GM10248 (cell line): ENCODE results near the gene MAK.

ENCODE experiments used
- CTCF ChIA-PET: fragments of 300-600 bp; sonication (Branson Sonifier 250); formaldehyde crosslinking; extraction: SDS; loops from one replicate; lab custom pipeline; 2021; ENCODE audit warnings: antibody characterized with exemption; lab: Yijun Ruan, JAX
- POLR2A ChIA-PET: fragments of 350-650 bp; sonication (Branson Sonifier 250); formaldehyde crosslinking; extraction: SDS; loops from one replicate; lab custom pipeline; 2020; ENCODE audit warnings: antibody characterized with exemption; lab: Yijun Ruan, JAX
- DNase-seq: peaks from one replicate; pipeline ENCODE4 v3.0.0; 2012; ENCODE audit errors: extremely low spot score
- TF ChIP-seq, protein P1 (sequence below): IDR thresholded peaks from 2 replicates; pipeline ENCODE4 v1.5.1; 2012; ENCODE audit warnings: mild to moderate bottlenecking, low read depth; ENCODE audit errors: extremely low read depth, missing control alignments, control extremely low read depth

The MAK gene

DNA sequence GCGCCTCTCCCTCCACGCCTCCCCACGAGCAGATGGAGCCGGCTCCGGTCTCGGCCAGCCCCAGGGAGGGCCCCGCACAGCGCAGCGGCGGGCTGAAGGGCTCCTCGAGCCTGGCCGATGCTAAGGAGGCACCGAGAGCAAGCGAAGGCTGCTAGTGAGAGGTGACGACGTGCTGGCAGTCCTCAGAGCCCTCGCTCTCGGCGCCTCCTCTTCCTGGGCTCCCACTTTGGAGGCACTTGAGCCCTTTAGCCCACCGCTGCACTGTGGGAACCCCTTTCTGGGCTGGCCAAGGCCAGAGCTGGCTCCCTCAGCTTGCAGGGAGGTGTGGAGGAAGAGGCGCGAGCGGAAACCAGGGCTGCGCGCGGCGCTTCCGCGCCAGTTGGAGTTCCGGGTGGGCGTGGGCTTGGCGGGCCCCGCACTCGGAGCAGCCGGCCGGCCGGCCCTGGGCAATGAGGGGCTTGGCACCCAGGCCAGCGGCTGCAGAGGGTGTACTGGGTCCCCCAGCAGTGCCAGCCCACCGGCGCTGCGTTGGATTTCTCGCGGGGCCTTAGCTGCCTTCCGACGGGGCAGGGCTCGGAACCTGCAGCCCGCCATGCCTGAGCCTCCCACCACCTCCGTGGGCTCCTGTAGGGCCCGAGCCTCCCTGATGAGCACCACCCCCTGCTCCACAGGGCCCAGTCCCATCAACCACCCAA, 117.9 kb downstream of the MAK start:
- TF ChIP-seq, protein P1, sequence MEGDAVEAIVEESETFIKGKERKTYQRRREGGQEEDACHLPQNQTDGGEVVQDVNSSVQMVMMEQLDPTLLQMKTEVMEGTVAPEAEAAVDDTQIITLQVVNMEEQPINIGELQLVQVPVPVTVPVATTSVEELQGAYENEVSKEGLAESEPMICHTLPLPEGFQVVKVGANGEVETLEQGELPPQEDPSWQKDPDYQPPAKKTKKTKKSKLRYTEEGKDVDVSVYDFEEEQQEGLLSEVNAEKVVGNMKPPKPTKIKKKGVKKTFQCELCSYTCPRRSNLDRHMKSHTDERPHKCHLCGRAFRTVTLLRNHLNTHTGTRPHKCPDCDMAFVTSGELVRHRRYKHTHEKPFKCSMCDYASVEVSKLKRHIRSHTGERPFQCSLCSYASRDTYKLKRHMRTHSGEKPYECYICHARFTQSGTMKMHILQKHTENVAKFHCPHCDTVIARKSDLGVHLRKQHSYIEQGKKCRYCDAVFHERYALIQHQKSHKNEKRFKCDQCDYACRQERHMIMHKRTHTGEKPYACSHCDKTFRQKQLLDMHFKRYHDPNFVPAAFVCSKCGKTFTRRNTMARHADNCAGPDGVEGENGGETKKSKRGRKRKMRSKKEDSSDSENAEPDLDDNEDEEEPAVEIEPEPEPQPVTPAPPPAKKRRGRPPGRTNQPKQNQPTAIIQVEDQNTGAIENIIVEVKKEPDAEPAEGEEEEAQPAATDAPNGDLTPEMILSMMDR = no peak
- DNase-seq = no peak
- CTCF ChIA-PET = interaction anchor here (0.9 to 1.7 kb wide), 4 partner anchors 10 to 197 kb away, joined by 3 to 6 read pairs (median 4); no protein-coding TSS in a partner anchor
- POLR2A ChIA-PET = interaction anchor here (1.4 to 1.9 kb wide), 2 partner anchors 26 to 27 kb away, joined by 4 to 8 read pairs; partner anchors contain the start of genes C6orf52, PAK1IP1 and TMEM14B

- CTCF ChIA-PET = interaction anchor here (0.9 to 1.2 kb wide), 4 partner anchors 9 to 209 kb away, joined by 3 to 6 read pairs (median 4); no protein-coding TSS in a partner anchor
- DNase-seq = no peak
- TF ChIP-seq, protein P1 = no peak
- POLR2A ChIA-PET = interaction anchor here (1.9 kb wide), 1 partner anchor 27 kb away, joined by 8 read pairs; the partner anchor contains the start of gene TMEM14B
Measured at GRCh38 chr6:10719964-10720264, 118.4 kb downstream of the MAK start.

DNA sequence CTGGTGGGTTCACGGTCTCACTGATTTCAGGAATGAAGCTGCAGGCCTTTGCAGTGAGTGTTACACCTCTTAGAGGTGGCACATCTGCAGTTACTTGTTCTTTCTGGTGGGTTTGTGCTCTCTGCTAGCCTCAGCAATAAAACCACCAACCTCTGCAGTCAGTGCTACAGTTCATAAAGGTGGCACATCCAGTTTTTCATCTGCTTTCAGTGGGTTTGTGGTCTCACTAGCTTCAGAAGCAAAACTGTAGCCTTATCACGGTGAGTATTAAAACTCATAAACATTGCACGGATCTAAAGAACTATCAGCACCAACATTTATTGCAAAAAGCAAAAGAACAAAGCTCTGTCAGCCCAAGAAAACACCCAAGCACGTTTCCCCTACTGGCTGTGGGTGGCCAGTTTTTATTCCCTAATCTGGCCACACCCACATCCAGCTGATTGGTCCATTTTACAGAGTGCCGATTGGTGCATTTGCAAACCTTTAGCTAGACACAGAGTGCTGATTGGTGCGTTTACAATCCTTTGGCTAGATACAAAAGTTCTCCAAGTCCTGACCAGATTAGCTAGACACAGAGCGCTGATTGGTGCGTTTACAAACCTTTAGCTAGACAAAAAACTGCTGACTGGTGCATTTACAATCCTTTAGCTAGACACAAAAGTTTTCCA, 118.9 kb downstream of the MAK start:
- POLR2A ChIA-PET = interaction anchor here (1.9 kb wide), 1 partner anchor 28 kb away, joined by 8 read pairs; the partner anchor contains the start of gene TMEM14B
- TF ChIP-seq, protein P1 = no peak
- no peak for DNase-seq
- CTCF ChIA-PET = interaction anchor here (0.9 to 1.2 kb wide), 4 partner anchors 9 to 209 kb away, joined by 3 to 6 read pairs (median 4); no protein-coding TSS in a partner anchor

DNA sequence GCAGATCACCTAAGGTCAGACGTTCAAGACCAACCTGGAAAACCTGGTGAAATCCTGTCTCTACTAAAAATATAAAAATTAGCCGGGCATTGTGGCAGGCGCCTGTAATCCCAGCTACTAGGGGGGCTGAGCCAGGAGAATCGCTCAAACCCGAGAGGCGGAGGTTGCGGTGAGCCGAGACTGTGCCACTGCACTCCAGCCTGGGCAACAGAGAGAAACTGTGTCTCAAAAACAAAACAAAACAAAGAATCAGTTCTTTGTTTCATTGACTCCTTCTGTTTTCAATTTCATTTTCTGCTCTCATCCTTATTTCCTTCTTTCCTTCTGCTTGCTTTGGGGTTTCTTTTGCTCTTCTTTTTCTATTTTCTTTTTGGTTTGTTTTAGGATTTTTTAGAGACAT, 124.4 kb downstream of the MAK start:
- no peak for DNase-seq
- TF ChIP-seq, protein P1 = no peak
- POLR2A ChIA-PET = no interaction called here
- CTCF ChIA-PET = interaction anchor here (1.3 kb wide), 1 partner anchor 203 kb away, joined by 4 read pairs; no protein-coding TSS in a partner anchor
